ENCODE data around the gene KLK10. TPM values are rescaled to one million over a fixed set of nuclear protein-coding genes. Genes with fewer than 3 reads are reported as not detected.

Gene KLK10
- total RNA-seq, 2 donors from 2014 or later: 0.46 to 0.91 TPM

GRCh38 chr19:51006406-51006805 is 13.1 kb downstream of the KLK10 start:
- Mint-ChIP-seq H3K4me3 (no peak overlapping the region), H3K9me3 (no peaks in the 10 kb centered on the region), H3K27ac (no peak overlapping the region), H3K36me3 (ENCODE audit: low read depth) (no peaks in the 10 kb centered on the region), H3K4me1 (peaks cover 9% of the 10 kb centered on the region), H3K27me3 (ENCODE audit: insufficient read depth) (peaks cover 68% of the 10 kb centered on the region)
- WGBS, 2 experiments (ENCODE audit: insufficient coverage in 1 of 2, insufficient read length in 1 of 2): 65 to 72% methylated on average over 6 to 8 of the region's 8 CpGs
- Histone ChIP-seq H3K4me3 (ENCODE audit: low read length) (no peak overlapping the region), H3K27me3 (ENCODE audit: control insufficient read depth, insufficient read depth, low read length, poor library complexity, severe bottlenecking) (peaks cover 17% of the 10 kb centered on the region), H3K36me3 (ENCODE audit: control insufficient read depth, insufficient read depth, low read length) (no peaks in the 10 kb centered on the region), H3K27ac (ENCODE audit: low read depth, low read length) (no peak overlapping the region), H3K4me1 (ENCODE audit: control insufficient read depth, insufficient read depth, low read length) (no peaks in the 10 kb centered on the region), H3K9ac (ENCODE audit: extremely low read depth, low read length, poor library complexity, severe bottlenecking) (no peak overlapping the region), H3K9me3 (ENCODE audit: control insufficient read depth, low read length) (no peaks in the 10 kb centered on the region)
- TF ChIP-seq CTCF (conservative IDR thresholded peaks at IDR 0.05): no peak
- no peak for DNase-seq

GRCh38 chr19:51005248-51005647 is 14.3 kb downstream of the KLK10 start:
- no peaks in the 10 kb centered on the region for H3K36me3 ChIP-seq (ENCODE audit: control insufficient read depth, insufficient read depth, low read length)
- H3K4me1 ChIP-seq (ENCODE audit: control insufficient read depth, insufficient read depth, low read length): no peaks in the 10 kb centered on the region
- Mint-ChIP-seq H3K9me3 (no peaks in the 10 kb centered on the region), H3K27ac (no peak overlapping the region), H3K36me3 (ENCODE audit: low read depth) (no peaks in the 10 kb centered on the region), H3K27me3 (ENCODE audit: insufficient read depth) (peaks cover 65% of the 10 kb centered on the region), H3K4me3 (no peak overlapping the region), H3K4me1 (peaks cover 14% of the 10 kb centered on the region)
- no peak for TF ChIP-seq CTCF (conservative IDR thresholded peaks at IDR 0.05)
- H3K4me3 ChIP-seq (ENCODE audit: low read length): no peak overlapping the region
- no peak overlapping the region for H3K9ac ChIP-seq (ENCODE audit: extremely low read depth, low read length, poor library complexity, severe bottlenecking)
- DNase-seq: no peak
- no peak overlapping the region for H3K27ac ChIP-seq (ENCODE audit: low read depth, low read length)
- H3K9me3 ChIP-seq (ENCODE audit: control insufficient read depth, low read length): no peaks in the 10 kb centered on the region
- H3K27me3 ChIP-seq (ENCODE audit: control insufficient read depth, insufficient read depth, low read length, poor library complexity, severe bottlenecking): peaks cover 17% of the 10 kb centered on the region
- WGBS, 2 experiments (ENCODE audit: insufficient coverage in 1 of 2, insufficient read length in 1 of 2): 77 to 97% methylated on average over 1 of the region's 1 CpG

- no peak for DNase-seq
- Mint-ChIP-seq H3K27ac (no peak overlapping the region), H3K36me3 (ENCODE audit: low read depth) (no peaks in the 10 kb centered on the region), H3K9me3 (no peaks in the 10 kb centered on the region), H3K27me3 (ENCODE audit: insufficient read depth) (peaks cover 57% of the 10 kb centered on the region), H3K4me3 (no peak overlapping the region), H3K4me1 (peaks cover 14% of the 10 kb centered on the region)
- Histone ChIP-seq H3K9me3 (ENCODE audit: control insufficient read depth, low read length) (no peaks in the 10 kb centered on the region), H3K4me1 (ENCODE audit: control insufficient read depth, insufficient read depth, low read length) (no peaks in the 10 kb centered on the region), H3K27ac (ENCODE audit: low read depth, low read length) (no peak overlapping the region), H3K36me3 (ENCODE audit: control insufficient read depth, insufficient read depth, low read length) (no peaks in the 10 kb centered on the region), H3K27me3 (ENCODE audit: control insufficient read depth, insufficient read depth, low read length, poor library complexity, severe bottlenecking) (peaks cover 12% of the 10 kb centered on the region), H3K9ac (ENCODE audit: extremely low read depth, low read length, poor library complexity, severe bottlenecking) (no peak overlapping the region), H3K4me3 (ENCODE audit: low read length) (no peak overlapping the region)
- no peak for TF ChIP-seq CTCF (conservative IDR thresholded peaks at IDR 0.05)
- 82 to 96% methylated on average over 4 to 7 of the region's 7 CpGs for WGBS, 2 experiments (ENCODE audit: insufficient coverage in 1 of 2, insufficient read length in 1 of 2)
Measured at GRCh38 chr19:51003316-51003715, 16.2 kb downstream of the KLK10 start.
